ENCODE data around the gene SLC9A9. TPM values are rescaled to one million over a fixed set of nuclear protein-coding genes. Genes with fewer than 3 reads are reported as not detected.

SLC9A9 gene
- total and polyA plus RNA-seq, 4 donors = 3.3 to 15.0 (median 6.1) TPM

GRCh38 chr3:143265501-143266070 lies 582.7 kb downstream of the SLC9A9 start (continued):
- TF ChIP-seq REST (IDR thresholded peaks at IDR 0.05) (no peak), ATF3 (IDR thresholded peaks at IDR 0.05) (no peak), SP1 (IDR thresholded peaks at IDR 0.05) (no peak)

DNA sequence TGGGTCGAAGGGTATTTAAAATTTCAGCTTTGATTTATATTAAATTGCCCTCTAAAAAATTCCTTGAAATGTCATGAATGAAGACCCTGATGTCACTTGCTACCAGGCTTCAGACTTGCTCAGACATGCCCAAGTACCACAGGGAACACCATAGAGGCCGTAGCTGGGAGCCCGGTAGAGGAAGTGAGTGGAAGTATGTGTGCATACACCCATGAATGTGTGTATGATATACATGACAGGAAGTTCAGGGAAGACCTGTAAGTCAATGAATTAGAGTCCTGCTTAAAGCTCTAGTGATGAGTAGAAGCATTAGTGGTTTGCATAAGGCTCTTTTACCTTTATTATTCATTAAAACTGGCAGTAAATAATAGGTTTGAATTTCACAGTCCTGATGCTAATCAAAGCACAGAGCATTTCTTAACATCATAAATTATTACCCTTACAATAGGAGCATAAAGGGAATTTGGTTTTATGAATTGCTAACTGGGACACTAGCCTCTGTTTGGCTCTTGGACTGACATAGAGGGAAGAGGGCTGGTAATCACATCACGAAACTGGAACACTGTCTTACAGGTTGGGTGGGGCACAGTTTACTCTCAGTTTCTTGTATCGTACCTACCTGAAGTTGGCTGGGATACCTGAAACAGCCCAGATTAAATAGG lies 584.3 kb downstream of the SLC9A9 start:
- no peaks in the 10 kb centered on the region for H3K4me1 ChIP-seq (ENCODE audit: control insufficient read depth in 4 of 4, insufficient read depth in 4 of 4, low read length in 3 of 4)

More for the DNA sequence above, 584.3 kb downstream of the SLC9A9 start:
- TF ChIP-seq HNF4G (IDR thresholded peaks at IDR 0.05) (no peak), ATF3 (IDR thresholded peaks at IDR 0.05) (no peak), GABPA (IDR thresholded peaks at IDR 0.05 in 1 of 2, conservative IDR thresholded peaks at IDR 0.05 in 1 of 2) (no peak), HNF4A (conservative IDR thresholded peaks at IDR 0.05) (no peak), ZBTB33 (IDR thresholded peaks at IDR 0.05) (no peak), TAF1 (conservative IDR thresholded peaks at IDR 0.05) (no peak), EGR1 (IDR thresholded peaks at IDR 0.05; ENCODE audit: low read depth in 2 of 2) (no peak), CTCF (IDR thresholded peaks at IDR 0.05; ENCODE audit: low read depth, low read length, missing input control) (no peak), RAD21 (IDR thresholded peaks at IDR 0.05) (no peak), REST (IDR thresholded peaks at IDR 0.05) (no peak)
- Histone ChIP-seq H3K36me3 (ENCODE audit: control insufficient read depth in 4 of 4, insufficient read depth in 3 of 4, low read depth in 1 of 4, low read length in 3 of 4) (no peaks in the 10 kb centered on the region), H3K9ac (ENCODE audit: low read depth in 1 of 2, low read length in 2 of 2) (no peak overlapping the region), H3K4me3 (ENCODE audit: low read depth in 1 of 3, low read length in 3 of 3) (no peak overlapping the region), H3K9me3 (ENCODE audit: control insufficient read depth in 4 of 4, low read length in 3 of 4) (no peaks in the 10 kb centered on the region), H3K27ac (ENCODE audit: low read depth in 1 of 2, low read length in 2 of 2) (no peak overlapping the region), H3K27me3 (ENCODE audit: control insufficient read depth in 4 of 4, insufficient read depth in 4 of 4, low read length in 3 of 4) (no peaks in the 10 kb centered on the region)
- no peak for DNase-seq (ENCODE audit: low spot score)
- WGBS = 83% methylated on average over 5 of the region's 5 CpGs
